ENCODE measurements around the gene GEMIN8.

GEMIN8 gene

GRCh38 chrX:14015941-14016340 is 13.8 kb downstream of the GEMIN8 start:
- DNase-seq (ENCODE audit: low read depth): no peak

- no peak for DNase-seq (ENCODE audit: low read depth)
Measured at GRCh38 chrX:14015294-14015693, 14.4 kb downstream of the GEMIN8 start.

GRCh38 chrX:14014526-14014925 is 15.2 kb downstream of the GEMIN8 start:
- DNase-seq (ENCODE audit: low read depth): no peak

- no peak for DNase-seq (ENCODE audit: low read depth)
Measured at GRCh38 chrX:14013054-14013453, 16.6 kb downstream of the GEMIN8 start.

- DNase-seq (ENCODE audit: low read depth): no peak
Measured at GRCh38 chrX:14010566-14010965, 19.1 kb downstream of the GEMIN8 start.

- no peak for DNase-seq (ENCODE audit: low read depth)
Measured at GRCh38 chrX:14006540-14006939, 23.2 kb downstream of the GEMIN8 start.

GRCh38 chrX:14003876-14004425 is 25.7 kb downstream of the GEMIN8 start:
- DNase-seq (ENCODE audit: low read depth): no peak

- DNase-seq (ENCODE audit: low read depth): no peak
Measured at GRCh38 chrX:14003028-14003427, 26.7 kb downstream of the GEMIN8 start.

GRCh38 chrX:13996650-13997049 is 33.0 kb downstream of the GEMIN8 start:
- DNase-seq (ENCODE audit: low read depth): no peak

GRCh38 chrX:13994536-13995080 is 35.1 kb downstream of the GEMIN8 start:
- DNase-seq (ENCODE audit: low read depth): no peak

- DNase-seq (ENCODE audit: low read depth): no peak
Measured at GRCh38 chrX:13994104-13994503, 35.6 kb downstream of the GEMIN8 start.

- no peak for DNase-seq (ENCODE audit: low read depth)
Measured at GRCh38 chrX:13990126-13990800, 39.4 kb downstream of the GEMIN8 start.

- DNase-seq (ENCODE audit: low read depth): no peak
Measured at GRCh38 chrX:13985697-13986435, 43.8 kb downstream of the GEMIN8 start.

- DNase-seq (ENCODE audit: low read depth): no peak
Measured at GRCh38 chrX:13983734-13984133, 46.0 kb downstream of the GEMIN8 start.

- no peak for DNase-seq (ENCODE audit: low read depth)
Measured at GRCh38 chrX:13968198-13968597, 61.5 kb downstream of the GEMIN8 start.

- DNase-seq (ENCODE audit: low read depth): no peak
Measured at GRCh38 chrX:13967636-13968035, 62.1 kb downstream of the GEMIN8 start.

GRCh38 chrX:13966793-13967125 is 62.9 kb downstream of the GEMIN8 start:
- DNase-seq (ENCODE audit: low read depth): no peak

GRCh38 chrX:13966071-13966792 is 63.5 kb downstream of the GEMIN8 start:
- DNase-seq (ENCODE audit: low read depth): no peak

- DNase-seq (ENCODE audit: low read depth): no peak
Measured at GRCh38 chrX:13965531-13965930, 64.2 kb downstream of the GEMIN8 start.

- no peak for DNase-seq (ENCODE audit: low read depth)
Measured at GRCh38 chrX:13956998-13957397, 72.7 kb downstream of the GEMIN8 start.
